GM12878 (cell line): Measurements from ENCODE around the gene SLC25A26. TPM values are rescaled to one million over a fixed set of nuclear protein-coding genes. Genes with fewer than 3 reads are reported as not detected.

Source experiments
- ATAC-seq: fragments of 200-7000 bp; cut with Tn5 transposase; 3 replicates; pipeline ENCODE4 v1.9.1; 2020; ENCODE audit warnings: mild to moderate bottlenecking, moderate library complexity
- BruUV-seq: library from RNA; stranded (reverse); fragments of 400-500 nt; replicated peaks from 2 replicates; lab custom pipeline; 2021; lab: Mats Ljungman, UMichigan
- CTCF ChIA-PET: fragments of 300-600 bp; sonication (Branson Sonifier 250); formaldehyde crosslinking; extraction: SDS; loops from one replicate; lab custom pipeline; 2021; ENCODE audit warnings: inconsistent platforms; lab: Yijun Ruan, JAX
- POLR2A ChIA-PET: fragments of 350-600 bp; formaldehyde crosslinking; extraction: SDS; loops from one replicate; lab custom pipeline; 2021; ENCODE audit warnings: inconsistent platforms; lab: Charles Lee
- RAD21 ChIA-PET: fragments of 300-600 bp; sonication (Branson Sonifier 250); formaldehyde crosslinking; loops from one replicate; lab custom pipeline; 2023; ENCODE audit warnings: antibody characterized with exemption; ENCODE audit not compliant: unreplicated experiment; lab: Charles Lee
- SMC1A ChIA-PET: fragments of 300-600 bp; sonication (Branson Sonifier 250); formaldehyde crosslinking; loops from one replicate; lab custom pipeline; 2023; ENCODE audit not compliant: unreplicated experiment, uncharacterized antibody; lab: Charles Lee
- DNase-seq: peaks from one replicate; pipeline ENCODE4 v3.0.0-alpha.2; 2011; ENCODE audit warnings: low read depth, low spot score
- FAIRE-seq: peaks from 3 replicates; lab custom pipeline; 2011; peaks lifted over from hg19 to GRCh38; lab: Jason Lieb, UNC
- H2AFZ ChIP-seq: 2 replicates; pipeline ENCODE4 v1.6.0; 2011; ENCODE audit warnings: low read depth, low read length, control low read depth; ENCODE audit not compliant: control insufficient read depth
- H3K27ac ChIP-seq: 2 replicates; pipeline ENCODE4 v1.5.1; 2011; ENCODE audit warnings: control low read depth; ENCODE audit not compliant: control insufficient read depth, insufficient read depth
- H3K27me3 ChIP-seq, 2 experiments: replicated peaks in 1 of 2; 2 replicates each; pipeline versions ENCODE4 v1.6.0 to v1.6.1; 2011; ENCODE audit warnings: low read length in 1 of 2; ENCODE audit not compliant: control insufficient read depth in 2 of 2, insufficient read depth in 2 of 2
- H3K36me3 ChIP-seq, 2 experiments: 2 replicates each; pipeline ENCODE4 v1.5.1; 2011; ENCODE audit warnings: low read length in 1 of 2; ENCODE audit not compliant: control insufficient read depth in 2 of 2, insufficient read depth in 2 of 2
- H3K4me1 ChIP-seq: 2 replicates; pipeline ENCODE4 v1.6.1; 2011; ENCODE audit warnings: mild to moderate bottlenecking, low read length, moderate library complexity, mixed read lengths; ENCODE audit not compliant: control insufficient read depth, insufficient read depth
- H3K4me2 ChIP-seq: 2 replicates; pipeline ENCODE4 v1.6.0; 2011; ENCODE audit warnings: control low read depth; ENCODE audit not compliant: control insufficient read depth, insufficient read depth
- H3K4me3 ChIP-seq: fragments of 200-600 bp; sonication (generic); 2 replicates; pipeline ENCODE4 v1.5.1; 2016
- H3K79me2 ChIP-seq: 2 replicates; pipeline ENCODE4 v1.6.0; 2011; ENCODE audit warnings: low read length; ENCODE audit not compliant: control insufficient read depth, insufficient read depth
- H3K9ac ChIP-seq: 2 replicates; pipeline ENCODE4 v1.8.0; 2011; ENCODE audit warnings: low read length, control low read depth, mixed read lengths; ENCODE audit not compliant: control insufficient read depth, insufficient read depth
- H3K9me3 ChIP-seq: replicated peaks from 3 replicates; pipeline ENCODE4 v1.5.1; 2011; ENCODE audit warnings: mild to moderate bottlenecking, low read length; ENCODE audit not compliant: control insufficient read depth, insufficient read depth
- H4K20me1 ChIP-seq: 2 replicates; pipeline ENCODE4 v1.6.0; 2011; ENCODE audit not compliant: control insufficient read depth, insufficient read depth
- ATF3 ChIP-seq: IDR thresholded peaks from 2 replicates; pipeline ENCODE4 v1.6.1; 2011; ENCODE audit warnings: low read depth, mild to moderate bottlenecking, low read length, moderate library complexity, borderline replicate concordance; ENCODE audit errors: extremely low read depth
- CEBPZ ChIP-seq: fragments of 150-350 bp; IDR thresholded peaks from 2 replicates; pipeline ENCODE4 v1.6.1; 2016; ENCODE audit warnings: low read depth, low read length
- CTCF ChIP-seq, 3 experiments: IDR thresholded peaks in 2 of 3; conservative IDR thresholded peaks in 1 of 3; 2 replicates each; pipeline ENCODE4 v1.5.1; 2011; ENCODE audit warnings: low read depth in 3 of 3, low read length in 3 of 3, mild to moderate bottlenecking in 3 of 3, control low read depth in 2 of 3, moderate library complexity in 2 of 3, inconsistent platforms in 1 of 3, mixed read lengths in 1 of 3; ENCODE audit not compliant: control insufficient read depth in 2 of 3, insufficient read depth in 1 of 3; ENCODE audit errors: extremely low read depth in 1 of 3
- CUX1 ChIP-seq: IDR thresholded peaks from 2 replicates; pipeline ENCODE4 v1.6.1; 2012; ENCODE audit warnings: improper control_type of control experiment, low read depth, low read length; ENCODE audit not compliant: insufficient replicate concordance
- KDM1A ChIP-seq: fragments of 200-600 bp; sonication (generic); IDR thresholded peaks from 2 replicates; pipeline ENCODE4 v1.6.1; 2016; ENCODE audit warnings: borderline replicate concordance
- MYB ChIP-seq: fragments of 150-350 bp; IDR thresholded peaks from 2 replicates; pipeline ENCODE4 v1.6.1; 2014; ENCODE audit warnings: mild to moderate bottlenecking, low read depth, low read length, borderline replicate concordance
- NFXL1 ChIP-seq: fragments of 450-650 bp; IDR thresholded peaks from 2 replicates; pipeline ENCODE4 v1.6.1; 2017; ENCODE audit warnings: antibody characterized with exemption, mild to moderate bottlenecking, borderline replicate concordance
- POLR2AphosphoS2 ChIP-seq: IDR thresholded peaks from 2 replicates; pipeline ENCODE4 v1.6.1; 2011; ENCODE audit warnings: low read depth, mild to moderate bottlenecking, low read length, improper control_type of control experiment, moderate library complexity
- RB1 ChIP-seq: fragments of 450-650 bp; formaldehyde crosslinking; IDR thresholded peaks from 2 replicates; pipeline ENCODE4 v1.6.1; 2017; ENCODE audit warnings: mild to moderate bottlenecking, borderline replicate concordance
- SREBF2 ChIP-seq: IDR thresholded peaks from 2 replicates; pipeline ENCODE4 v1.6.1; 2012; ENCODE audit warnings: mild to moderate bottlenecking, low read length
- WGBS: methylation state at CpG from one replicate; pipeline ENCODE4 v1.1.6; 2016; ENCODE audit warnings: low lambda C conversion rate; ENCODE audit not compliant: insufficient replicate concordance, insufficient coverage; ENCODE audit errors: missing lambda C conversion rate; 5-methylcytosine and 5-hydroxymethylcytosine counted together
- in situ Hi-C: fragments of 300-500 bp; cut with MboI; formaldehyde crosslinking; loops from 9 replicates; pipeline ENCODE4 v1.14.3; 2018; ENCODE audit warnings: mixed read lengths
- intact Hi-C: fragments of 100-400 bp; cut with micrococcal nuclease; formaldehyde crosslinking; loops from one replicate; pipeline ENCODE4 v1.14.2; 2022; ENCODE audit not compliant: unreplicated experiment
- polyA plus RNA-seq, 11 experiments: library from polyadenylated mRNA; depleted of rRNA in 4 of 11; unstranded in 6 of 11; stranded (reverse) in 5 of 11; fragments of >200 nt; fragmentation: Nextera tagmentation in 4 of 11; fragmentation: Illumina TruSeq in 1 of 11; extraction: Ambion mirVana in 4 of 11; extraction: Trizol in 1 of 11; gene quantifications; 1 replicate in 1 of 11; 2 replicates in 10 of 11; pipeline versions ENCODE4 v1.2.1 to v1.2.3, GENCODE V29; 2011 to 2016; ENCODE audit warnings: inconsistent platforms in 2 of 11, missing spikeins in 2 of 11, low read depth in 1 of 11
- total RNA-seq, 4 experiments: library from RNA; depleted of rRNA in 3 of 4; stranded (reverse); fragments of >200 nt in 3 of 4; fragmentation: Illumina TruSeq in 1 of 4; extraction: Trizol in 1 of 4; gene quantifications; 2 replicates each; pipeline versions ENCODE4 v1.2.1 to v1.2.3, GENCODE V29; 2013 to 2021

The SLC25A26 gene
- total and polyA plus RNA-seq, 10 of the 15 experiments (the other 5 are each of a cell fraction or from before 2014, with no cell fraction given) = 14.6 to 49.7 (median 24.9) TPM

GRCh38 chr3:66404903-66405700 is 184.3 kb downstream of the SLC25A26 start:
- no peak overlapping the region for H3K4me2 ChIP-seq
- no peaks in the 10 kb centered on the region for H3K79me2 ChIP-seq
- no peaks in the 10 kb centered on the region; a peak in 1 of 4 replicates for H3K36me3 ChIP-seq
- ChIA-PET CTCF (interaction anchor here (0.7 to 10.7 kb wide), 6 partner anchors 50 to 414 kb away, joined by 3 to 149 read pairs (median 4); no protein-coding TSS in a partner anchor), RAD21 (interaction anchor here (1.4 kb wide), 1 partner anchor 414 kb away, joined by 3 read pairs; no protein-coding TSS in a partner anchor), POLR2A (interaction anchor here (0.5 kb wide), 1 partner anchor 8 kb away, joined by 4 read pairs; no protein-coding TSS in a partner anchor), SMC1A (interaction anchor here (0.7 to 5.3 kb wide), 5 partner anchors 11 to 417 kb away, joined by 3 to 29 read pairs (median 5); no protein-coding TSS in a partner anchor)
- 85% methylated on average over 32 of the region's 32 CpGs for WGBS
- H3K9me3 ChIP-seq = no peaks in the 10 kb centered on the region
- H3K9ac ChIP-seq = no peak overlapping the region
- no peak overlapping the region for H3K4me3 ChIP-seq
- H2AFZ ChIP-seq = no peak overlapping the region
- DNase-seq (no peak), FAIRE-seq (no peak), ATAC-seq (no peak)
- no TSS peak for BruUV-seq
- no peaks in the 10 kb centered on the region; a peak in 1 of 4 replicates for H3K27me3 ChIP-seq
- intact Hi-C loops = loop anchor here (5.0 kb wide), 1 partner anchor 128 kb away; no protein-coding TSS in a partner anchor
- in situ Hi-C loops = loop anchor here (5.0 kb wide), 1 partner anchor 412 kb away; no protein-coding TSS in a partner anchor
- H3K4me1 ChIP-seq = no peaks in the 10 kb centered on the region
- H3K27ac ChIP-seq = no peak overlapping the region
- H4K20me1 ChIP-seq = no peaks in the 10 kb centered on the region
- TF ChIP-seq KDM1A (no peak), SREBF2 (no peak), RB1 (no peak), ATF3 (no peak), CEBPZ (no peak), CUX1 (no peak), MYB (no peak), POLR2AphosphoS2 (no peak), NFXL1 (no peak), CTCF (IDR thresholded peaks at IDR 0.05 in 2 of 3, conservative IDR thresholded peaks at IDR 0.05 in 1 of 3; ENCODE audit: control insufficient read depth in 2 of 3, extremely low read depth in 1 of 3, insufficient read depth in 1 of 3, low read depth in 3 of 3, low read length in 3 of 3) (no peak)
